Measurements from ENCODE around the gene FBLIM1.

FBLIM1 gene

GRCh38 chr1:15749399-15750291 is 8.9 kb upstream of the FBLIM1 start:
- DNase-seq (ENCODE audit: low spot score) = no peak
- TF ChIP-seq, protein P1, sequence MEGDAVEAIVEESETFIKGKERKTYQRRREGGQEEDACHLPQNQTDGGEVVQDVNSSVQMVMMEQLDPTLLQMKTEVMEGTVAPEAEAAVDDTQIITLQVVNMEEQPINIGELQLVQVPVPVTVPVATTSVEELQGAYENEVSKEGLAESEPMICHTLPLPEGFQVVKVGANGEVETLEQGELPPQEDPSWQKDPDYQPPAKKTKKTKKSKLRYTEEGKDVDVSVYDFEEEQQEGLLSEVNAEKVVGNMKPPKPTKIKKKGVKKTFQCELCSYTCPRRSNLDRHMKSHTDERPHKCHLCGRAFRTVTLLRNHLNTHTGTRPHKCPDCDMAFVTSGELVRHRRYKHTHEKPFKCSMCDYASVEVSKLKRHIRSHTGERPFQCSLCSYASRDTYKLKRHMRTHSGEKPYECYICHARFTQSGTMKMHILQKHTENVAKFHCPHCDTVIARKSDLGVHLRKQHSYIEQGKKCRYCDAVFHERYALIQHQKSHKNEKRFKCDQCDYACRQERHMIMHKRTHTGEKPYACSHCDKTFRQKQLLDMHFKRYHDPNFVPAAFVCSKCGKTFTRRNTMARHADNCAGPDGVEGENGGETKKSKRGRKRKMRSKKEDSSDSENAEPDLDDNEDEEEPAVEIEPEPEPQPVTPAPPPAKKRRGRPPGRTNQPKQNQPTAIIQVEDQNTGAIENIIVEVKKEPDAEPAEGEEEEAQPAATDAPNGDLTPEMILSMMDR (IDR thresholded peaks at IDR 0.05; ENCODE audit: extremely low read depth, missing control alignments) = no peak

GRCh38 chr1:15750924-15751323 is 7.7 kb upstream of the FBLIM1 start:
- no peak for DNase-seq (ENCODE audit: low spot score)
- TF ChIP-seq, protein P1 (IDR thresholded peaks at IDR 0.05; ENCODE audit: extremely low read depth, missing control alignments) = no peak

- no peak for DNase-seq (ENCODE audit: low spot score)
- TF ChIP-seq, protein P1 (IDR thresholded peaks at IDR 0.05; ENCODE audit: extremely low read depth, missing control alignments) = no peak
Observed at GRCh38 chr1:15751717-15752116, 6.9 kb upstream of the FBLIM1 start.

DNA sequence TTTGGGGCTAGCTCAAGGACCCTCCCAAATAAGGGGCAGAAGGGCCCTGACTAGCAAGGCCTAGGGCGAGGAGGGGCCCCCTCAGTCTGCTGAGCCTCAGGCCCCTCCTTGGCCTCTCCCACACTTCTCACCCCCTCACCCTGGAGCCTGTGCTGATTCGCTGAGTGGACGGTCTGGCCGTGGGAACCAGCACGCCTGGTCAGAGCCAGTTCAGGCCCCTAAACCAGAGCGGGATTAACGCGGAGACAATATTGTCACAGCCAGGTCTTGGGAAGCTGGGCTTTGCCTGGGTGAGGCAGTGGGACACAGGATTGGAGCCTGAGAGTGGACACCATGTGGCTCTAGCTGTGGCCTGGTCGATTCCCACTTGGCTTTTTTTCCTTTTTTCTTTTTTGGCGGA is 4.8 kb upstream of the FBLIM1 start:
- TF ChIP-seq, protein P1 (IDR thresholded peaks at IDR 0.05; ENCODE audit: extremely low read depth, missing control alignments) = no peak
- no peak for DNase-seq (ENCODE audit: low spot score)

GRCh38 chr1:15755021-15755645 is 3.5 kb upstream of the FBLIM1 start:
- no peak for DNase-seq (ENCODE audit: low spot score)
- TF ChIP-seq, protein P1 (IDR thresholded peaks at IDR 0.05; ENCODE audit: extremely low read depth, missing control alignments) = no peak

GRCh38 chr1:15755646-15756040 is 3.0 kb upstream of the FBLIM1 start:
- TF ChIP-seq, protein P1 (IDR thresholded peaks at IDR 0.05; ENCODE audit: extremely low read depth, missing control alignments) = no peak
- no peak for DNase-seq (ENCODE audit: low spot score)

Measured in GM20000 (cell line).